Subcutaneous abdominal adipose tissue (tissue), 5 donors: ENCODE results near the gene SYT2.

Experiments
- H3K27ac ChIP-seq: one replicate; pipeline ENCODE4 v1.7.0; 2013; ENCODE audit warnings: low read depth, mild to moderate bottlenecking, inconsistent platforms, low read length, moderate library complexity
- H3K27me3 ChIP-seq, 5 donors: one replicate each; pipeline ENCODE4 v1.7.0; 2013; ENCODE audit warnings: low read length in 5 of 5, inconsistent platforms in 1 of 5; ENCODE audit not compliant: control insufficient read depth in 5 of 5, insufficient read depth in 4 of 5
- H3K36me3 ChIP-seq, 5 donors: one replicate each; pipeline ENCODE4 v1.7.0; 2013; ENCODE audit warnings: low read length in 5 of 5; ENCODE audit not compliant: control insufficient read depth in 5 of 5, insufficient read depth in 5 of 5
- H3K4me1 ChIP-seq, 5 donors: one replicate each; pipeline ENCODE4 v1.7.0; 2013; ENCODE audit warnings: low read length in 5 of 5, mild to moderate bottlenecking in 3 of 5, moderate library complexity in 1 of 5; ENCODE audit not compliant: control insufficient read depth in 5 of 5, insufficient read depth in 5 of 5
- H3K4me3 ChIP-seq, 5 donors: one replicate each; pipeline ENCODE4 v1.7.0; 2013; ENCODE audit warnings: low read length in 5 of 5, low read depth in 1 of 5
- H3K9ac ChIP-seq, 5 donors: one replicate each; pipeline ENCODE4 v1.7.0; 2013; ENCODE audit warnings: low read length in 5 of 5, mild to moderate bottlenecking in 4 of 5, moderate library complexity in 3 of 5
- H3K9me3 ChIP-seq, 5 donors: one replicate each; pipeline ENCODE4 v1.7.0; 2013; ENCODE audit warnings: low read length in 5 of 5; ENCODE audit not compliant: control insufficient read depth in 5 of 5
- donor health status: healthy.
- donor health status: healthy.
- donor health status: healthy.
- donor health status: healthy.
- donor health status: healthy.

SYT2 gene

DNA sequence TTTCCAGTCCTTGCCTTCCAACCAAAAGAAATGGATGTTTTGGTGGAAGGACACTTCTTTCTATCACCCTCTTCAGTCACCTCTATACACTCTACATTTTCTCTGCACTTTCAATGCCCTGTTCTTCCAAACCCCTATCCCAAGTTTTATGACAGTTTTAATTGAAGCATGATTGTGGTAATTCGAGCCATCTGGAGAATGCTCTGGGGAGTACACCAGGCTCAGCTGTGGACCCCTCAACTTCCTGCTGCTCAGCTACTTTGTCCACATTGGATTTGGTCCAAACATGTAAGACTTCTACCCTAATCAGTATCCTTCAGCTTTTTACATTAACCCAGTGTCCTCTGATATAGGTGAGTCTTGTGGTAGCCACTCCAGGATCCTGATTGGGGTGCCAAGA lies 129.6 kb downstream of the SYT2 start:
- H3K9me3 ChIP-seq: no peaks in the 10 kb centered on the region
- H3K27ac ChIP-seq: no peak overlapping the region
- no peak overlapping the region for H3K9ac ChIP-seq
- no peak overlapping the region for H3K4me3 ChIP-seq
- H3K27me3 ChIP-seq: no peaks in the 10 kb centered on the region
- H3K4me1 ChIP-seq: peaks cover 3 to 53% (median 49%) of the 10 kb centered on the region in 5 donors
- peaks cover 17 to 34% (median 24%) of the 10 kb centered on the region in 5 donors for H3K36me3 ChIP-seq

DNA sequence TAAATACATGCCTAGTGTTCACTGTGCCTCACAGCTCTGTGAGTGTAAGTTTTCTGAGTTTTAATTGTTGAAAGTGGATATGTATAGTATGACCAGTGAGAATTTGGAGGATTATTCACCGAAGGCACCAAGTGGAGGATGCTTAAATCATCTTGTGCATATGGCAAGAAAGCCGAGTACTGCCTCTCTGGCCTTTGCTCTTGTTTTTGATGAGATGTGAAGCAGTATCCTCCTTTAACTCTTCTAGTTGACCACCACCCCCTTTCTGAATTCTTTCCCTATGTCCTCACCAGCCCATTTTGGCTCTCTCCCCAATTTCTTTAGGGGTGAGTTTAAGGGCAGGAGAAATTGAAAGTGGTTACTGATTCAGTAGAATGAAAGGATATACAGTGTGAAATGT lies 130.4 kb downstream of the SYT2 start:
- Histone ChIP-seq H3K27me3 (no peaks in the 10 kb centered on the region), H3K4me3 (no peak overlapping the region), H3K9ac (no peak overlapping the region), H3K9me3 (no peaks in the 10 kb centered on the region), H3K27ac (peak overlapping the region; percentile 13), H3K4me1 (peaks cover 3 to 46% (median 44%) of the 10 kb centered on the region in 5 donors), H3K36me3 (peaks cover 17 to 42% (median 28%) of the 10 kb centered on the region in 5 donors)

DNA sequence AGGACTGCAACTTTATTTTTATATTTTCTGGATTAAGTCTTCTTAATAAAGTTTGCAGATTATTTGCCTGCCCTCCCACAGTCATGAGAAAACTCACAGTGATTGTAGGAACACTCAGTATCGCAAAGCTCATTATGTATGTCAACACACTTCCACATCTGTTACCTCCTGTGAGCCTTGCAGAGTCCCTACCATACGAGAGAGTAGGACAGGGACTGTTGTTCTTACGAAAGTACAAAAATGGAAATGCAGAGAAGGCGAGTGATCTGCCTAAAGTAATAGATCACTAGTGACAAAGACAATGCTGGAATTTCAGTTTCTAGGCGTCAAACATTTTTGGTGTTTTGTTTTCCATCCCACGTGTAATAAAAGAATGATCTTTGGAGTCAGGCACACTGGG lies 131.7 kb downstream of the SYT2 start:
- Histone ChIP-seq H3K4me3 (no peak overlapping the region), H3K27ac (no peak overlapping the region), H3K4me1 (peaks cover 3 to 46% (median 44%) of the 10 kb centered on the region in 5 donors), H3K27me3 (no peaks in the 10 kb centered on the region), H3K9me3 (no peaks in the 10 kb centered on the region), H3K36me3 (peaks cover 20 to 39% (median 29%) of the 10 kb centered on the region in 5 donors), H3K9ac (no peak overlapping the region)

DNA sequence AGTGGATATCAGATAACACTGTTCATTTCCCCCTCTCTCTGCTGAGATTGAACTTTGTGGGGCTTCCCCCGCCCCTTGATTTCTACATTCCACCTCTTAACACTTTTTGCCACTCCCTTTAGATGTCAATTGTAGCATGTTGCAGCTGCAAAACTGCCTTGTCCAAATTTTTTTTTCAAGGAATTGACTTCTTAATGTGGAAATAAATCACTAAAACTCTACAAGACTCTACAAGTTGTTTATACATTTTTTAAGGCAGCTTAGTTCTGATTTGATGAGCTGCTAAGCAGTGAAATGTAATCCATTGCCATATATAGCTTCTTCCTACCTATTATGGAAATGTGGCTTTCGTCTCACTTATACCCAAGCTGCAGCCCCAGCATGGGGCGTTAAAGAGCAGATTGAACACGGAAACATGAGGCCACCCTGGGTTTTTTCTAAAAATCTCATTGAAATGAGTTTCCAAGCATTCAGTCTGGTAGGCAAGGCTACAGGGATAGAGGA lies 132.2 kb downstream of the SYT2 start:
- no peaks in the 10 kb centered on the region for H3K27me3 ChIP-seq
- no peak overlapping the region for H3K9ac ChIP-seq
- H3K4me3 ChIP-seq: no peak overlapping the region
- H3K36me3 ChIP-seq: peaks cover 16 to 42% (median 28%) of the 10 kb centered on the region in 5 donors
- H3K27ac ChIP-seq: no peak overlapping the region
- peaks cover 3 to 46% (median 44%) of the 10 kb centered on the region in 5 donors for H3K4me1 ChIP-seq
- no peaks in the 10 kb centered on the region for H3K9me3 ChIP-seq

DNA sequence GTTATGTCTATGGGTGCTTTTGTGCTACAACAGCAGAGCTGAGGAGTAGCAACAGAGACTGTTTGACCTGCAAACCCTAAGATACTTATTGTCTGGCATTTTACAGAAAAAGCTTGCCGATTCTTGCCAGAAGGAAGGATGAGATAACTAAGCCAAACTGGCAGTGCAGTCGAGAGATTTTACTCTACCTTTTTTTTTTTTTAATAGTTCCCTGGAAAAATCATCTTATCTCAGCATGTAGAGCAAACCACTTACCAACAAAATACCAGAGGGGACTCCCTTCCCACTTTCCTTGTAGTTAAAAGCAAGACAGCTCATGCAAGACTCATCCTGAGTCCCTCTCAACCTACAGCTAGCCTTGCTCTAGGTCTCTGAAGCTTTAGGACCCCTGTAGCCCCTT lies 132.9 kb downstream of the SYT2 start:
- Histone ChIP-seq H3K4me1 (peaks cover 3 to 46% (median 44%) of the 10 kb centered on the region in 5 donors), H3K36me3 (peaks cover 15 to 49% (median 31%) of the 10 kb centered on the region in 5 donors), H3K27me3 (no peaks in the 10 kb centered on the region), H3K4me3 (no peak overlapping the region), H3K27ac (peak overlapping the region; percentile 0), H3K9ac (no peak overlapping the region), H3K9me3 (no peaks in the 10 kb centered on the region)

DNA sequence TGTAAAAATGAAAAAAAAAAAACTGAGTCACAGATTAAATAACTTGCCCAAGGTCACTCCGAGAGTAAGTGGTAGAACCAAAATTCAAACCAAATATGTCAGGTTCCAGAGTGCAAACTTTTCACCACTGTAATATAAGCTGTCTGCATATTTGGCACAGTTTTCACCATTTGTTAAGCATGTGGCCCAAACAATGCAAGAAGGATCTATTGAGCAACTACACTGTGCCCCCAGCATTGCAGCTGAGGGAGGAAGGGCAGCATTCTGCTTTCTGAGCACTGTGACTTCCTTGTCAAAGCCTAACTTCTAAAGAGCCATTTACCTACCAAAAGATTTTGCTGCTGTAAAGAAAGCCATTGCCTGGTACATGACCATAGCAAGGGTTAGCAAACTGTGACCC lies 133.4 kb downstream of the SYT2 start:
- Histone ChIP-seq H3K9ac (no peak overlapping the region), H3K9me3 (no peaks in the 10 kb centered on the region), H3K4me1 (peaks cover 3 to 46% (median 44%) of the 10 kb centered on the region in 5 donors), H3K4me3 (no peak overlapping the region), H3K36me3 (peaks cover 10 to 48% (median 29%) of the 10 kb centered on the region in 5 donors), H3K27me3 (no peaks in the 10 kb centered on the region), H3K27ac (peak overlapping the region; percentile 55)

DNA sequence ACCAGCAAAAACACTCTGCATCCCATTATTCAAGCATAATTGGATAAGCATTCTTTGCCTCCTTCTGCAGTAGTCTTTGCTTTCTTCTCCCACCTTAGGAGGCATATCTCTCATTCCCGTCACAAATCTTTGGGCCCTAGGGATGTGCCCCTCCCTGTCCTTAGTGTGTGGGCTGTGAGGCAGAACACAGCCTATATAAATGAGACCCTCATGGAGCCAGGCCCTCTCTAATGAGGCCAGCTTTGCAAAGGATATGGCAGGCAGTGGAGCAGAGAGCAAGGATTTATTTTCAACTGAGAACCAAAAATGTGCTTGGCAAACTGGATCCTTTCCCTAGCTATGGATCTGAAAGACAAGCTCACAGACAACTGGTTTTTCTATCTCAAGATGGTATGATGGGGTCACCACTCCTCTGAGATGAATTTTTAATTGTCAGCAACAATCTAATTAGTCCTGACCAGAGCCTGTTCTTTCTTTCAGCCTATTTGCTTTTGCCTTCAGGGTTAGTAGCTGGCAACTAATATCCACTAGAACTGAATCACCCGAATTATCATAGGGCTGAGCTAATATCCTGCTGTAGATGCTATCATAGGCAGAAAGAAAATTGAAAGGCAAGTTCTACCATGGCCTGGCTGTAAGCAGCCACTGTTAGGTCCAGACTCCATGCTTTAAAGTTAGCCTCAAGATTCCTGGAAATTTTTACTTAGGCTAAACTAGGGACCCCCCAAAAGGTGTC lies 134.2 kb downstream of the SYT2 start:
- peak overlapping the region in 1 of 5 donors; percentile 4 for H3K9ac ChIP-seq
- H3K9me3 ChIP-seq: no peaks in the 10 kb centered on the region
- H3K27me3 ChIP-seq: no peaks in the 10 kb centered on the region
- peak overlapping the region; percentile 55 for H3K27ac ChIP-seq
- H3K4me3 ChIP-seq: no peak overlapping the region
- H3K4me1 ChIP-seq: peaks cover 3 to 46% (median 44%) of the 10 kb centered on the region in 5 donors
- H3K36me3 ChIP-seq: peaks cover 9 to 42% (median 25%) of the 10 kb centered on the region in 5 donors

DNA sequence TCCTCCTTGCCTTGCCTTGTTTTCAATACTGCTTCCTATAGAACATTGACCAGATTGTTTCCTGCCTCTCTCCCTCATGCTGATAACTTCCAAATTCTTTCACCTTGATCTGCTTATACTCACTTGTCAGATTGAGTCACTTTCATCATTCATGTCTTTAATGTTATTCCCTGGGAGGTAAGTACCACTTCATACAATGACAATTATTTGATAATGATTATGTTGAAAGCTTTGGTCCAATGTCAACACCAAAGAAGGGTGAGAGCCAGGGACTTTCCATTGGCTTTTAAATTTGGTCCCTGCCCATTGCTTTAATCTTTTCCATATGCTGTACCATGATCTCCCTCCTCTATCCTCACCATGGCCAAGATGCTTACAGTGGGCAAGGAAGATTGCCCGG lies 137.4 kb downstream of the SYT2 start:
- peaks cover 10 to 49% (median 25%) of the 10 kb centered on the region in 5 donors for H3K36me3 ChIP-seq

DNA sequence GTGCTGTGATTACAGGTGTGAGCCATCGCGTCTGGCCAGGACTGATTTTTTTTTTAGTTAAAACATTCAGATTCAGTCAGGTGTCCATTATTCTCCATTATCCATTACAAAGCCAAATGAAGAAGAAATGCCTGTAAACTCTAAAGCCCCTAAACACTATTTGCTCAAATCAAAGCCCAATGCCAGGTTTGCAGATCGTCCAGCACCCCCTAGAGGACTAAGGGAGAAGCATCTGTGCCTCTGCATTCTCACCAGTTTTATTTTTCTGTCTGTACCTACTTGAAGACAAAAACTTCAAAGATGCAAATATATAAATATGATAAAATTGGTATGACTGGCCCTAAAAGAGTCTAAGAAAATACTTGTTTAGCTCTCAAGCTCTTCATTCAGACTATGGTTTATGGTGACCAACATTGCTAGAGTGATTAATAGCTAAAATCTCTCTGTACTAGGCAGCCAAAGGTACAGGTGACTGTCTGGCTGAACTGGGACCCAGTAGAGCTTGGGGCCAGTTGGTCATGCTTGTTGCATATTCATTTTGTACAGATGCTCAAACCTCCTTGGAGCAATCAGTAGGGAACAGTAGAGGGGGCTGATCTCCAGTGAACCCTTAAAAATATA lies 138.4 kb downstream of the SYT2 start:
- no peak overlapping the region for H3K9ac ChIP-seq
- no peak overlapping the region for H3K27ac ChIP-seq
- H3K4me1 ChIP-seq: peaks cover 0 to 37% (median 30%) of the 10 kb centered on the region in 5 donors
- H3K27me3 ChIP-seq: no peaks in the 10 kb centered on the region
- H3K9me3 ChIP-seq: no peaks in the 10 kb centered on the region
- no peak overlapping the region for H3K4me3 ChIP-seq
- H3K36me3 ChIP-seq: peaks cover 13 to 51% (median 28%) of the 10 kb centered on the region in 5 donors

More for the DNA sequence above, 137.4 kb downstream of the SYT2 start:
- no peaks in the 10 kb centered on the region for H3K9me3 ChIP-seq
- H3K27me3 ChIP-seq: no peaks in the 10 kb centered on the region
- peaks cover 0 to 38% (median 35%) of the 10 kb centered on the region in 5 donors for H3K4me1 ChIP-seq
- no peak overlapping the region for H3K27ac ChIP-seq
- no peak overlapping the region for H3K9ac ChIP-seq
- H3K4me3 ChIP-seq: no peak overlapping the region
